Vagina (tissue), 2 donors: ENCODE results near the gene DNTT. TPM values are rescaled to one million over a fixed set of nuclear protein-coding genes. Genes with fewer than 3 reads are reported as not detected.

Source experiments
- DNase-seq, 2 donors: peaks; one replicate each; pipeline ENCODE4 v3.0.0-alpha.2; 2017; ENCODE audit errors: extremely low spot score in 2 of 2
- H3K27ac ChIP-seq: fragments of 200-600 bp; sonication (generic); one replicate; pipeline ENCODE4 v1.5.1; 2019
- H3K27me3 ChIP-seq: fragments of 200-600 bp; sonication (generic); one replicate; pipeline ENCODE4 v1.5.1; 2019
- H3K36me3 ChIP-seq, 2 donors: fragments of 200-600 bp; sonication (generic); one replicate each; pipeline ENCODE4 v1.5.1; 2017 to 2019
- H3K4me1 ChIP-seq: fragments of 200-600 bp; sonication (generic); one replicate; pipeline ENCODE4 v1.5.1; 2019
- H3K4me3 ChIP-seq, 2 donors: fragments of 200-600 bp; sonication (generic); 1 replicate in 1 of 2; 2 replicates in 1 of 2; pipeline ENCODE4 v1.5.1; 2016 to 2019
- H3K9me3 ChIP-seq: fragments of 200-600 bp; sonication (generic); one replicate; pipeline ENCODE4 v1.5.1; 2019
- CTCF ChIP-seq, 3 experiments: fragments of 450-650 bp in 2 of 3; fragments of 200-600 bp in 1 of 3; sonication (generic) in 1 of 3; IDR thresholded peaks; one replicate each; pipeline ENCODE4 v1.5.1; 2017 to 2019; ENCODE audit warnings: antibody characterized with exemption in 3 of 3, mild to moderate bottlenecking in 2 of 3, moderate library complexity in 2 of 3
- POLR2A ChIP-seq, 2 donors: fragments of 450-650 bp; IDR thresholded peaks; one replicate each; pipeline ENCODE4 v1.6.1; 2017; ENCODE audit warnings: antibody characterized with exemption in 2 of 2, mild to moderate bottlenecking in 2 of 2, moderate library complexity in 2 of 2
- POLR2AphosphoS5 ChIP-seq, 2 donors: sonication (generic); formaldehyde crosslinking; IDR thresholded peaks; one replicate each; pipeline ENCODE4 v1.9.0; 2017; ENCODE audit warnings: antibody characterized with exemption in 2 of 2, mild to moderate bottlenecking in 2 of 2, low read depth in 1 of 2; ENCODE audit not compliant: insufficient read depth in 1 of 2
- intact Hi-C: fragments of 100-400 bp; cut with DNase I; formaldehyde crosslinking; loops from one replicate; pipeline ENCODE4 v1.15.1; 2023
- total RNA-seq: library from RNA; depleted of rRNA; stranded (reverse); fragments of >200 nt; gene quantifications from one replicate; pipeline ENCODE4 v1.2.3, GENCODE V29; 2016

Gene DNTT
- total RNA-seq, 1 donor from 2014 or later = not detected

- intact Hi-C loops = no loop called here
- TF ChIP-seq POLR2AphosphoS5 (IDR thresholded peaks at IDR 0.05; ENCODE audit: insufficient read depth in 1 of 2, low read depth in 1 of 2) (no peak), CTCF (IDR thresholded peaks at IDR 0.05) (no peak), POLR2A (IDR thresholded peaks at IDR 0.05) (no peak)
- no peak overlapping the region for H3K4me3 ChIP-seq
- DNase-seq = no peak
- H3K27ac ChIP-seq = no peak overlapping the region
- H3K27me3 ChIP-seq = no peaks in the 10 kb centered on the region
- no peaks in the 10 kb centered on the region for H3K36me3 ChIP-seq
- no peaks in the 10 kb centered on the region for H3K9me3 ChIP-seq
- peaks cover 21% of the 10 kb centered on the region for H3K4me1 ChIP-seq
These were observed 72.2 kb downstream of the DNTT start for GRCh38 chr10:96376483-96376882.

- Histone ChIP-seq H3K27ac (no peak overlapping the region), H3K9me3 (no peaks in the 10 kb centered on the region), H3K36me3 (no peaks in the 10 kb centered on the region), H3K4me1 (peaks cover 21% of the 10 kb centered on the region), H3K4me3 (no peak overlapping the region), H3K27me3 (no peaks in the 10 kb centered on the region)
- no peak for DNase-seq
- no peak for TF ChIP-seq POLR2A (IDR thresholded peaks at IDR 0.05)
- peak in 1 of 2 donors; percentile 34 for TF ChIP-seq POLR2AphosphoS5 (IDR thresholded peaks at IDR 0.05; ENCODE audit: insufficient read depth in 1 of 2, low read depth in 1 of 2)
- intact Hi-C loops = loop anchor here (2.0 kb wide), 1 partner anchor 35 kb away; no protein-coding TSS in a partner anchor
These were observed 73.6 kb downstream of the DNTT start for GRCh38 chr10:96377816-96378294.

DNA sequence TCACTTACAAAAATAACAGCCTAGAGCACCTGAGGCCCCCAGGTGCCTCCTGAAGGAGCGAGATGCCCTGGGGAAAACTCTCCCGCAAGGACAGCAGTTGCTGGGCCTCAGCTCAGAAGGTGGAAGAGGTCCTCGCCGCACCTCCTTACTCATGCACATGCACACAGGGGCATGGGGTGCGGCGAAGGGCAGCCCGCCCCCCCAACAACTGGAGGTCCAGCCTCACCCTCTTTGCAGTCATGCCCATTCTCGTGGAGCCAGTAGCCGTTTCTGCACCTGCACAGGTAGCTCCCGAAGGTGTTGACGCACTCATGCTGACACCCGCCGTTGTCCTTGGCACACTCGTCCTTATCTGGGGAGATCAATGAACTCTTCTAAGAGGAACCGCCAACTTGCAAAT, 74.5 kb downstream of the DNTT start:
- Histone ChIP-seq H3K36me3 (no peaks in the 10 kb centered on the region), H3K27me3 (no peaks in the 10 kb centered on the region), H3K4me3 (no peak overlapping the region), H3K9me3 (no peaks in the 10 kb centered on the region), H3K4me1 (peaks cover 21% of the 10 kb centered on the region), H3K27ac (no peak overlapping the region)
- intact Hi-C loops = loop anchor here (2.0 kb wide), 1 partner anchor 36 kb away; no protein-coding TSS in a partner anchor
- TF ChIP-seq POLR2A (IDR thresholded peaks at IDR 0.05) (no peak), CTCF (IDR thresholded peaks at IDR 0.05) (no peak), POLR2AphosphoS5 (IDR thresholded peaks at IDR 0.05; ENCODE audit: insufficient read depth in 1 of 2, low read depth in 1 of 2) (no peak)
- no peak for DNase-seq

DNA sequence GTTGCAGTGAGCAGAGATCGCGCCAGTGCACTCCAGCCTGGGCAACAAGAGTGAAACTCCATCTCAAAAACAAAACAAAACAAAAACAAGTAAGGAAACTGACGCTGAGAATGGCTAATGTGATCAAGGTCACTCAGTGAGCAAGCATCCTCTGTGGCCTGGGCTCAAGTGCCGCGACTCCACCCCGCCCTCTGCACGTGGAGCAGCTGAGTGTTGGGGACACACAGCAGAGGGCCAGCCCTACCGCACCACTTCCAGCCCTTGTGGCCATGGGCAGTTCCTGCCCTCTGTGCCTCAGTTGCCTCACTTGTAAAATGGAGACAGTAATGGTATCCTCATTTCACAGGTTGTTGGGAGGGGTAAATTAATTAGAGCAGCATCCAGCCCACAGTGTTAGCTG, 75.5 kb downstream of the DNTT start:
- no peak for DNase-seq
- Histone ChIP-seq H3K4me3 (no peak overlapping the region), H3K9me3 (no peaks in the 10 kb centered on the region), H3K4me1 (peaks cover 18% of the 10 kb centered on the region), H3K36me3 (no peaks in the 10 kb centered on the region), H3K27ac (no peak overlapping the region), H3K27me3 (no peaks in the 10 kb centered on the region)
- intact Hi-C loops = loop anchor here (2.0 kb wide), 1 partner anchor 37 kb away; no protein-coding TSS in a partner anchor
- TF ChIP-seq CTCF (IDR thresholded peaks at IDR 0.05) (no peak), POLR2A (IDR thresholded peaks at IDR 0.05) (no peak), POLR2AphosphoS5 (IDR thresholded peaks at IDR 0.05; ENCODE audit: insufficient read depth in 1 of 2, low read depth in 1 of 2) (no peak)

- Histone ChIP-seq H3K36me3 (no peaks in the 10 kb centered on the region), H3K4me3 (no peak overlapping the region), H3K9me3 (no peaks in the 10 kb centered on the region), H3K4me1 (peaks cover 9% of the 10 kb centered on the region), H3K27ac (no peak overlapping the region), H3K27me3 (no peaks in the 10 kb centered on the region)
- intact Hi-C loops = no loop called here
- no peak for TF ChIP-seq CTCF (IDR thresholded peaks at IDR 0.05)
- no peak for TF ChIP-seq POLR2A (IDR thresholded peaks at IDR 0.05)
- TF ChIP-seq POLR2AphosphoS5 (IDR thresholded peaks at IDR 0.05; ENCODE audit: insufficient read depth in 1 of 2, low read depth in 1 of 2) = no peak
- DNase-seq = no peak
These were observed 76.6 kb downstream of the DNTT start for GRCh38 chr10:96380821-96381220.
